Adipocyte (in vitro differentiated cells): ENCODE data around the gene SLC36A3.

ENCODE experiments used
- DNase-seq: peaks from one replicate; pipeline ENCODE4 v3.0.0-alpha.2; 2015; ENCODE audit warnings: low read depth
- H3K27me3 ChIP-seq: replicated peaks from 2 replicates; pipeline ENCODE4 v1.7.0; 2013; ENCODE audit warnings: mild to moderate bottlenecking, low read length, moderate library complexity; ENCODE audit not compliant: control insufficient read depth, insufficient read depth
- H3K36me3 ChIP-seq: 2 replicates; pipeline ENCODE4 v1.7.0; 2013; ENCODE audit warnings: low read length, mild to moderate bottlenecking, moderate library complexity; ENCODE audit not compliant: control insufficient read depth, insufficient read depth, severe bottlenecking
- H3K4me1 ChIP-seq: 2 replicates; pipeline ENCODE4 v1.7.0; 2013; ENCODE audit warnings: mild to moderate bottlenecking, low read length, moderate library complexity; ENCODE audit not compliant: control insufficient read depth, insufficient read depth
- H3K4me3 ChIP-seq: 2 replicates; pipeline ENCODE4 v1.7.0; 2013; ENCODE audit warnings: mild to moderate bottlenecking, low read length, moderate library complexity
- H3K9ac ChIP-seq: 2 replicates; pipeline ENCODE4 v1.7.0; 2013; ENCODE audit warnings: mild to moderate bottlenecking, low read length, moderate library complexity
- H3K9me3 ChIP-seq: 2 replicates; pipeline ENCODE4 v1.7.0; 2013; ENCODE audit warnings: mild to moderate bottlenecking, low read length, moderate library complexity; ENCODE audit not compliant: control insufficient read depth

Gene SLC36A3

GRCh38 chr5:151298063-151298855, 5.3 kb downstream of the SLC36A3 start:
- peaks cover 11% of the 10 kb centered on the region for H3K4me1 ChIP-seq
- H3K36me3 ChIP-seq: no peaks in the 10 kb centered on the region
- peaks cover 52% of the 10 kb centered on the region for H3K27me3 ChIP-seq
- no peak overlapping the region for H3K4me3 ChIP-seq
- no peaks in the 10 kb centered on the region for H3K9me3 ChIP-seq
- DNase-seq: peak; percentile 79
- no peak overlapping the region for H3K9ac ChIP-seq

DNA sequence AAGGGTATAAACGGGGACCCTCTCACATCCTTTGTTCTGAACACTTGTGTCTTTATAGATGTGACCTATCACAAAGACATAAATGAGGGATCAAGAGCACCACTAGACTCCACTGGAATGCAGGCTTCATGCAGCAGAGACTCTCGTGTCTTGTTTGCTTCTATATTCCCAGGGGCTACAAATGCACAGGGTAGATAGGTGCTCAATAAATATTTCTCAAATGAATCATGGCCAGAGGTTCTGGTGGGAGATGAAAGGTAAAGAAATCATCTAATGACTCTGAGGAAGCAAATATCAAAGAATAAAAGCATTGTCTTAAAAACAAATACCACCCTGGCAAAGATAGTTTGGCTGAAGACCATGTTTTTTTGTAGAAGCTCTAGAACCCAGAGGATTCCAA, 6.6 kb downstream of the SLC36A3 start:
- Histone ChIP-seq H3K9ac (no peak overlapping the region), H3K27me3 (peaks cover 43% of the 10 kb centered on the region), H3K9me3 (no peaks in the 10 kb centered on the region), H3K4me1 (peaks cover 11% of the 10 kb centered on the region), H3K4me3 (no peak overlapping the region), H3K36me3 (no peaks in the 10 kb centered on the region)
- DNase-seq: no peak

GRCh38 chr5:151296478-151296830, 7.1 kb downstream of the SLC36A3 start:
- Histone ChIP-seq H3K9me3 (no peaks in the 10 kb centered on the region), H3K4me3 (no peak overlapping the region), H3K9ac (no peak overlapping the region), H3K27me3 (peaks cover 40% of the 10 kb centered on the region), H3K36me3 (no peaks in the 10 kb centered on the region), H3K4me1 (peaks cover 11% of the 10 kb centered on the region)
- no peak for DNase-seq

DNA sequence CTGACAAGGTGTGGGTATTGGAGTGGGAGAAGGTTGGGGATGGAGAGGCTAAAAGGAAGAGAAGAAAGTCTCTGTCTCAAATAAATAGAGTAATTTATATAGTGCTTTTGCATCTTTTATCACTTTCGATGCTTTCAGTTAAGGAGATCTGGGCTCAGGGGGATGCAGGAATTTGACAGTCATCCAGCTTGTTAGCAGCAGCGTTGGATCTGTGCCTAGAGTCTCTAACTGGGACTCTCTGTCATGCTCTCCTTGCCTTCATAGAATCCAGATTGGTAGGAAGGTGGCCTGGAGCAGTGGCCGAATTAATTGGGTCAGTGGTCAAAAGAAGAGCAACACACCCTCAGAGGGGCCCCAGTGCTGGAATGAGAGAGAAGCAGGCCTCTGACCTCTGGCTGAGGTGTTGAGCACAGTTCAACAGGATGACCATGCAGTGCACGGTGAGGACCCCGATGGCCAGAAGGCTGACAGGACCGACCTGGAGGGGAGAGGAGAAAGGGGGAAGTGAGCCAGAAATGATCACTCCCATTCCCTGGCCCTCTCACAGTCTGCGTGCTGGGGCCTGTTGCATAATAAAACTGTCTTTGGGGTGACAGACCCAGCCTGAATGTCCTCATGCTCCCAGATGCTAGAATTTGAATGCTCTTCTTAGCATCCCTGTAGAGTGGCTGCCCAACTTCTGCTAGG, 7.6 kb downstream of the SLC36A3 start:
- Histone ChIP-seq H3K9ac (no peak overlapping the region), H3K36me3 (no peaks in the 10 kb centered on the region), H3K4me3 (no peak overlapping the region), H3K9me3 (no peaks in the 10 kb centered on the region), H3K4me1 (peaks cover 11% of the 10 kb centered on the region), H3K27me3 (peaks cover 34% of the 10 kb centered on the region)
- no peak for DNase-seq

DNA sequence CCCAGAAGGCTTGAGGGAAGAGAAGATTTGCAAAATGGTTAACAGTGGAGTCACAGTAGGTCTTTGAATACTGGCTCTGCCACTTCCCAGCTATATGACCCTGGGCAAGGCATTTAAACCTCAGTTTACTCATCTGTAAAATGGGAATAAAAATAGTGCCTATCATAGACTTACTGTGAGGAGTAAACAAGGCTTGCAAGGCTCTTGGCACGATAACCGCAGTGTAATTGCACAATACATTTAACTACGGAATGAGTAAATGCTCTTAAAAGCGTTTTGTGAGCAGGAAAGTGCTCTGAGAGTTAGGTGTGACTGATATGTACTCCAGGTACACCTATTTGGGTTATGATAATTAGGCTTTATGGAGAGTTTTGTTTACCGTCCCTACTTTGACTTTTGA, 8.4 kb downstream of the SLC36A3 start:
- H3K36me3 ChIP-seq: no peaks in the 10 kb centered on the region
- peaks cover 11% of the 10 kb centered on the region for H3K4me1 ChIP-seq

DNA sequence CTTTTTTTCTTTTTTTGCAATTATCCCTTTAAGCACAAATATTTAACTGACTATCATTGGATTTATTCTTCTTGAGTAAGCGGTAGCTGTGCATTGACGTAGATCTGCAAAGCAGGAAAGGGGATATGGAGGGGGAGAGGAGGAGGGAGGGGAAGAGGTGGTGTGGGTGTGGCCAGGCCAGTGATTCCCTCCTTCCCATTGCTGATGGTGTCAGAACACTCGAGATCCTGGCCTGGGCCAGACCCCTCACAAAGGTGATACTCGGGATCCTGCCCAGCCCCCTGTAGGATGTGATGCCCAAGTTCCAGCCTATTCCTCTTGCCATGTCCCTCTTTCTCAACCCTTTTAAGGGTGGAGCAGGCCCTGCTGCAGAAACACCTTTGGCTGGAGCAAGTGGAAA, 9.9 kb downstream of the SLC36A3 start:
- no peaks in the 10 kb centered on the region for H3K36me3 ChIP-seq
- no peak for DNase-seq

More for the DNA sequence above, 8.4 kb downstream of the SLC36A3 start:
- Histone ChIP-seq H3K4me3 (no peak overlapping the region), H3K27me3 (peaks cover 27% of the 10 kb centered on the region), H3K9ac (no peak overlapping the region), H3K9me3 (no peaks in the 10 kb centered on the region)
- DNase-seq: no peak

GRCh38 chr5:151288180-151288579, 15.4 kb downstream of the SLC36A3 start:
- Histone ChIP-seq H3K4me3 (no peak overlapping the region), H3K9me3 (no peaks in the 10 kb centered on the region), H3K36me3 (no peaks in the 10 kb centered on the region), H3K27me3 (peaks cover 12% of the 10 kb centered on the region), H3K9ac (no peak overlapping the region), H3K4me1 (no peaks in the 10 kb centered on the region)
- no peak for DNase-seq

More for the DNA sequence above, 9.9 kb downstream of the SLC36A3 start:
- Histone ChIP-seq H3K4me1 (peaks cover 11% of the 10 kb centered on the region), H3K27me3 (peaks cover 19% of the 10 kb centered on the region), H3K9me3 (no peaks in the 10 kb centered on the region), H3K4me3 (no peak overlapping the region), H3K9ac (no peak overlapping the region)

- DNase-seq: no peak
- H3K27me3 ChIP-seq: peaks cover 12% of the 10 kb centered on the region
- H3K9ac ChIP-seq: no peak overlapping the region
- no peaks in the 10 kb centered on the region for H3K4me1 ChIP-seq
- no peaks in the 10 kb centered on the region for H3K9me3 ChIP-seq
- H3K4me3 ChIP-seq: no peak overlapping the region
- no peaks in the 10 kb centered on the region for H3K36me3 ChIP-seq
These were observed 17.3 kb downstream of the SLC36A3 start for GRCh38 chr5:151286246-151286645.

DNA sequence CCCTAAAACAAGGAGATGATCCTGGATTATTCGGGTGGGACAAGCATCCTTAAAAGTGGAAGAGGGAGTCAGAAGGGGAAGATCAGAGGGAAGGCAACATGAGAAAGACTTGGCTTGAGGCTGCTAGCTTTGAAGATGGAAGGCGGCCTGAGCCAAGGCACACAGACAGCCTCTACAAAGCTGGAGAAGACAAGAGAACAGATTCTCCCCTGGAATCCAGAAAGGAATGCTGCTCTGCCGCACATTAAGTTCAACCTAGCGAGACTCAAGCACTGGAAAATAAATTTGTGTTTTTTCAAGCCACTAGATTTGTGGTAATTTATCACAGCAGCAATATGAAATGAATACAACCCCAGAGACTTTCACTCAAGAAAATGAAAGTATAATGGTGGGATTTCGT, 17.9 kb downstream of the SLC36A3 start:
- Histone ChIP-seq H3K4me3 (no peak overlapping the region), H3K36me3 (no peaks in the 10 kb centered on the region), H3K4me1 (peaks cover 4% of the 10 kb centered on the region), H3K27me3 (peaks cover 12% of the 10 kb centered on the region), H3K9me3 (no peaks in the 10 kb centered on the region), H3K9ac (no peak overlapping the region)
- DNase-seq: peak; percentile 4

DNA sequence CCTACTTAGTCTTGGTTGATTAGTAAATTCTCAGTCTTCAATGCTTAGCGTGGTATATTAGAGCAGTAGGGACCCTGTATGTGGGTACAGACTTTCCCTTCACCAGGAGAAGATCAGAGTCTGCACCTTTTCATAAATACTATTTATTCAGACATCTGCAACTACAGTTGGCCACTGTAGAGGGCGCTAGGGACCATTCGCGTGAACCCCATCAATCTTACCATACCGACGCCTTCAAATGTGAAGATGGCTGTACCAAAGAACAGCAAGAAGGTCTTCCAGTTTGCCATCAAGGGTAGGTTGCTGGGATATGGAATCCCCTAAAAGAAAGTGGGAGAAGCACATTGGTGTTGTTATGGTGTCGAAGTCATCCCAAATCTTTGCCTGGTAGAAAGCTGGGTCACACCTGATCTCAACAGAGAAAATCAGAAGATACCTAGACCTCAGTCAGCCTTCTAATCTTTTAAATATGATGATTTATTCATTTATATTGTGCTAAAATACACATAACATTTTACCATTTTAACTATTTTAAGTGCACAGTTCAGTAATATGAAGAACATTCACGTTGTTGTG, 19.1 kb downstream of the SLC36A3 start:
- Histone ChIP-seq H3K27me3 (peaks cover 12% of the 10 kb centered on the region), H3K9me3 (no peaks in the 10 kb centered on the region), H3K9ac (no peak overlapping the region), H3K4me3 (no peak overlapping the region), H3K4me1 (peaks cover 8% of the 10 kb centered on the region), H3K36me3 (no peaks in the 10 kb centered on the region)
- DNase-seq: no peak

GRCh38 chr5:151283120-151283825, 20.3 kb downstream of the SLC36A3 start:
- no peaks in the 10 kb centered on the region for H3K9me3 ChIP-seq
- H3K4me1 ChIP-seq: peaks cover 8% of the 10 kb centered on the region
- no peaks in the 10 kb centered on the region for H3K36me3 ChIP-seq
- no peak for DNase-seq
- H3K4me3 ChIP-seq: no peak overlapping the region
- H3K27me3 ChIP-seq: peaks cover 12% of the 10 kb centered on the region
- no peak overlapping the region for H3K9ac ChIP-seq
